PC-3 (cell line): Measurements from ENCODE around the gene NDUFV3. TPM values are rescaled to one million over a fixed set of nuclear protein-coding genes. Genes with fewer than 3 reads are reported as not detected.
"Not testable (repeated sequence)": the region's sequence is repeated elsewhere in the genome, so short reads cannot be mapped to it uniquely, and the experiment has no call there.

Source experiments
- ATAC-seq: fragments of 200-7000 bp; cut with Tn5 transposase; 2 replicates; pipeline ENCODE4 v1.9.1; 2020; ENCODE audit warnings: mild to moderate bottlenecking, moderate library complexity
- BruUV-seq: library from RNA; stranded (reverse); fragments of 400-500 nt; replicated peaks from 2 replicates; lab custom pipeline; 2021; lab: Mats Ljungman, UMichigan
- CTCF ChIA-PET: fragments of 300-600 bp; sonication (Branson Sonifier 250); formaldehyde crosslinking; loops from one replicate; lab custom pipeline; 2022; ENCODE audit warnings: antibody characterized with exemption; lab: Charles Lee
- POLR2A ChIA-PET: fragments of 300-600 bp; sonication (Branson Sonifier 250); formaldehyde crosslinking; loops from one replicate; lab custom pipeline; 2022; ENCODE audit warnings: antibody characterized with exemption; ENCODE audit not compliant: unreplicated experiment; lab: Charles Lee
- DNase-seq: peaks from one replicate; pipeline ENCODE4 v3.0.0-alpha.2; 2015
- H2AFZ ChIP-seq: fragments of 300-600 bp; sonication (generic); 2 replicates; pipeline ENCODE4 v1.6.0; 2016; ENCODE audit warnings: antibody characterized with exemption, low read length
- H3F3A ChIP-seq: fragments of 300-600 bp; sonication (generic); one replicate; pipeline ENCODE4 v1.6.0; 2017; ENCODE audit warnings: antibody characterized with exemption, low read length, control low read depth, mild to moderate bottlenecking; ENCODE audit not compliant: unreplicated experiment
- H3K27ac ChIP-seq: fragments of 300-600 bp; sonication (generic); 2 replicates; pipeline ENCODE4 v1.5.1; 2016; ENCODE audit warnings: mild to moderate bottlenecking, low read length
- H3K27me3 ChIP-seq: fragments of 300-600 bp; sonication (generic); 2 replicates; pipeline ENCODE4 v1.6.1; 2016; ENCODE audit warnings: low read length, mixed read lengths
- H3K36me3 ChIP-seq: fragments of 300-600 bp; sonication (generic); 2 replicates; pipeline ENCODE4 v1.6.1; 2016; ENCODE audit warnings: low read depth, mixed run types, low read length, mixed read lengths
- H3K4me1 ChIP-seq: fragments of 300-600 bp; sonication (generic); 2 replicates; pipeline ENCODE4 v1.5.1; 2016; ENCODE audit warnings: low read length; ENCODE audit not compliant: insufficient read depth
- H3K4me2 ChIP-seq: fragments of 300-600 bp; sonication (generic); 2 replicates; pipeline ENCODE4 v1.6.0; 2016; ENCODE audit warnings: low read length
- H3K4me3 ChIP-seq: fragments of 300-600 bp; sonication (generic); 2 replicates; pipeline ENCODE4 v1.5.1; 2016; ENCODE audit warnings: mild to moderate bottlenecking, low read length, mixed read lengths
- H3K79me2 ChIP-seq: fragments of 300-600 bp; sonication (generic); 2 replicates; pipeline ENCODE4 v1.6.1; 2017; ENCODE audit warnings: low read length, mixed read lengths
- H3K9ac ChIP-seq: fragments of 300-600 bp; sonication (generic); 2 replicates; pipeline ENCODE4 v1.6.0; 2016; ENCODE audit warnings: mild to moderate bottlenecking, low read length
- H3K9me2 ChIP-seq: fragments of 300-600 bp; sonication (generic); replicated peaks from 2 replicates; pipeline ENCODE4 v1.6.1; 2016; ENCODE audit warnings: mixed run types, low read length, mixed read lengths
- H3K9me3 ChIP-seq: fragments of 300-600 bp; sonication (generic); 2 replicates; pipeline ENCODE4 v1.6.1; 2016; ENCODE audit warnings: low read length, mixed read lengths
- H4K20me1 ChIP-seq: fragments of 300-600 bp; sonication (generic); 2 replicates; pipeline ENCODE4 v1.6.1; 2016; ENCODE audit warnings: low read length, mixed read lengths
- CTCF ChIP-seq: fragments of 300-600 bp; sonication (generic); conservative IDR thresholded peaks from 2 replicates; pipeline ENCODE4 v1.5.1; 2017; ENCODE audit warnings: antibody characterized with exemption, low read depth, mild to moderate bottlenecking, low read length
- EZH2 ChIP-seq: fragments of 300-600 bp; sonication (generic); IDR thresholded peaks from one replicate; pipeline ENCODE4 v1.6.1; 2017; ENCODE audit warnings: antibody characterized with exemption, mild to moderate bottlenecking, low read length; ENCODE audit not compliant: unreplicated experiment
- EZH2phosphoT487 ChIP-seq: fragments of 300-600 bp; sonication (generic); IDR thresholded peaks from 2 replicates; pipeline ENCODE4 v1.6.1; 2018; ENCODE audit warnings: mild to moderate bottlenecking, antibody characterized with exemption, low read length, borderline replicate concordance
- intact Hi-C: fragments of 100-400 bp; cut with micrococcal nuclease; formaldehyde crosslinking; loops from 2 replicates; pipeline ENCODE4 v1.9.0; 2023
- total RNA-seq: library from RNA; depleted of rRNA; stranded (reverse); fragments of >200 nt; gene quantifications from 2 replicates; pipeline ENCODE4 v1.2.3, GENCODE V29; 2014

Gene NDUFV3
- total RNA-seq, 1 experiment from 2014 or later = 61.6 TPM

DNA sequence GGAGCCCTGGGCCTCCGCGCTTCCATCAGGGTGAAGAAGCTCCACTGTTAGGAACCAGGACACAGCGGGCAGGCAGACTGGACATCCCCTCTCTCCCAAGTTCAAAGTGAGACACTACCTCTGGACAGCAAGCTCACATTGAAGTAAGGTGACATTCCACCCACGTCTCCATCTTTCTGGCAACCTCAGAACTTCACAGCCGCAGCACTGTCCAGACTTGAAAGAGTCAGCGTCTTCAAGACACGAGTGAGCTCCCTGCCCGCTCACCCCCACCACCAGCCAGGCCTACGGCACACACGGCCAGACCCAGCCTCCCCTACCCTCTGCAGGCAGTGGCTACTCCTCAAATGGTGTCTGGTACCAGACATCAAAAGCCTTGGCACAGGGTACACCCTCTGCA, 24.9 kb upstream of the NDUFV3 start:
- Histone ChIP-seq H3K27me3 (no peaks in the 10 kb centered on the region), H3K9me3 (no peaks in the 10 kb centered on the region), H4K20me1 (peaks cover 60% of the 10 kb centered on the region), H3K9ac (no peak overlapping the region), H2AFZ (no peak overlapping the region), H3K79me2 (peaks cover 95% of the 10 kb centered on the region), H3K36me3 (peaks cover 72% of the 10 kb centered on the region), H3K4me2 (no peak overlapping the region), H3K4me3 (no peak overlapping the region), H3K27ac (no peak overlapping the region), H3F3A (no peaks in the 10 kb centered on the region), H3K9me2 (no peaks in the 10 kb centered on the region), H3K4me1 (no peaks in the 10 kb centered on the region)
- ATAC-seq = no peak
- POLR2A ChIA-PET = no interaction called here
- CTCF ChIA-PET = no interaction called here
- BruUV-seq = no TSS peak
- no peak for DNase-seq
- TF ChIP-seq EZH2phosphoT487 (no peak), CTCF (no peak), EZH2 (no peak)
- intact Hi-C loops = no loop called here

DNA sequence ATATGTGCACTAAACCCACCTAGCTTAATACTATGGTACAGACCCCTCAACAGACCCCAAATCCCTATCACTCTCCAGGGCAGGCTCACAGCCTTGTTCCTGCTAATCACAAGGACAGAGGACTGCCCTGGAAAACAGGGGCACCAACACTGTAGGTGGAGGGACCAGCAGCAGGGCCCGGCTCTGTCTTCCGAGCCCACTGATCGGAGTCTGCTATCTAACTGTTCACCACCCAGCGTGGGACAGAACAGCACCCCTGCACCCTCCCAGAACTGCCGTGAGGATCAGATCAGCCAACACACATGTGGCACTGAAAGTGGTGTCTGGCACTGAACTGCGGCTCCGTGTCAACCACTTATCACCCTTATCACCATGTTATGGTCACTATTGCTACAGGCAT, 20.0 kb upstream of the NDUFV3 start:
- no peak overlapping the region for H3K4me2 ChIP-seq
- POLR2A ChIA-PET = no interaction called here
- DNase-seq (no peak), ATAC-seq (no peak)
- H3K27me3 ChIP-seq = no peaks in the 10 kb centered on the region
- H2AFZ ChIP-seq = no peak overlapping the region
- CTCF ChIA-PET = no interaction called here
- TF ChIP-seq CTCF (no peak), EZH2phosphoT487 (no peak), EZH2 (no peak)
- H3K27ac ChIP-seq = no peak overlapping the region
- H3K9ac ChIP-seq = no peak overlapping the region
- peaks cover 5% of the 10 kb centered on the region for H3K4me1 ChIP-seq
- peaks cover 86% of the 10 kb centered on the region for H3K79me2 ChIP-seq
- H3K9me2 ChIP-seq = no peaks in the 10 kb centered on the region
- H3K36me3 ChIP-seq = peaks cover 60% of the 10 kb centered on the region
- H3K4me3 ChIP-seq = no peak overlapping the region
- H4K20me1 ChIP-seq = peaks cover 23% of the 10 kb centered on the region; the same call in 1 of the 2 replicates
- BruUV-seq = no TSS peak
- intact Hi-C loops = no loop called here
- no peaks in the 10 kb centered on the region for H3F3A ChIP-seq
- no peaks in the 10 kb centered on the region for H3K9me3 ChIP-seq

- H3F3A ChIP-seq, H3K9me2 ChIP-seq, ATAC-seq, intact Hi-C loops, H3K9ac ChIP-seq, H3K4me2 ChIP-seq, DNase-seq, H3K27me3 ChIP-seq, CTCF ChIA-PET, H3K27ac ChIP-seq, POLR2A ChIA-PET, BruUV-seq, H2AFZ ChIP-seq, H3K4me3 ChIP-seq, H3K9me3 ChIP-seq: not testable (repeated sequence)
- H4K20me1 ChIP-seq = peaks cover 10% of the 10 kb centered on the region; the same call in 1 of the 2 replicates
- peaks cover 37% of the 10 kb centered on the region for H3K36me3 ChIP-seq
- H3K79me2 ChIP-seq = peaks cover 83% of the 10 kb centered on the region
- peaks cover 11% of the 10 kb centered on the region for H3K4me1 ChIP-seq
Measured at GRCh38 chr21:42875811-42876210, 17.3 kb upstream of the NDUFV3 start.
